NCI-H526 (cell line): ENCODE data around the gene NDUFV2.
A peak's percentile ranks its signal among the peaks of the same experiment; 100 is the strongest.

Experiments used
- DNase-seq, 2 experiments: peaks; one replicate each; lab custom pipeline; 2025; lab: John Stamatoyannopoulos, UW

NDUFV2 gene

GRCh38 chr18:9117980-9118841, 15.7 kb downstream of the NDUFV2 start:
- no peak for DNase-seq

GRCh38 chr18:9120796-9121195, 18.3 kb downstream of the NDUFV2 start:
- no peak for DNase-seq

- no peak for DNase-seq
These were observed 21.0 kb downstream of the NDUFV2 start for GRCh38 chr18:9123520-9123919.

- DNase-seq = no peak
These were observed 22.3 kb downstream of the NDUFV2 start for GRCh38 chr18:9124824-9125223.

- no peak for DNase-seq
These were observed 23.8 kb downstream of the NDUFV2 start for GRCh38 chr18:9126337-9126736.

GRCh38 chr18:9130195-9130594, 27.7 kb downstream of the NDUFV2 start:
- no peak for DNase-seq

GRCh38 chr18:9130806-9131205, 28.3 kb downstream of the NDUFV2 start:
- DNase-seq = no peak

GRCh38 chr18:9132628-9133027, 30.1 kb downstream of the NDUFV2 start:
- no peak for DNase-seq

GRCh38 chr18:9133225-9133624, 30.7 kb downstream of the NDUFV2 start:
- DNase-seq = no peak

- peak; percentile 4 to 38 for DNase-seq
These were observed 32.8 kb downstream of the NDUFV2 start for GRCh38 chr18:9135081-9135911.

GRCh38 chr18:9135912-9136314, 33.4 kb downstream of the NDUFV2 start:
- DNase-seq = peak; percentile 80 to 82

GRCh38 chr18:9136315-9137155, 34.0 kb downstream of the NDUFV2 start, which contains the start of gene ANKRD12:
Gene ANKRD12, plus strand, starts transcription at chr18:9136781. Its CDS starts 45,652 bp downstream, at chr18:9182433.
- peak; percentile 88 to 93 for DNase-seq

- peak; percentile 35 to 77 for DNase-seq
These were observed 34.9 kb downstream of the NDUFV2 start for GRCh38 chr18:9137168-9138066.

- no peak for DNase-seq
These were observed 37.0 kb downstream of the NDUFV2 start for GRCh38 chr18:9139400-9140039.

GRCh38 chr18:9140381-9140780, 37.9 kb downstream of the NDUFV2 start:
- DNase-seq = no peak

GRCh38 chr18:9140984-9141383, 38.5 kb downstream of the NDUFV2 start:
- DNase-seq = no peak

GRCh38 chr18:9146224-9146623, 43.7 kb downstream of the NDUFV2 start:
- DNase-seq = no peak

- peak in 1 of 2 experiments; percentile 42 for DNase-seq
These were observed 45.1 kb downstream of the NDUFV2 start for GRCh38 chr18:9147440-9148202.

- no peak for DNase-seq
These were observed 45.7 kb downstream of the NDUFV2 start for GRCh38 chr18:9148203-9148552.

GRCh38 chr18:9150121-9150520, 47.6 kb downstream of the NDUFV2 start:
- no peak for DNase-seq
